NK-92 (cell line): ENCODE results near the gene DICER1.

Source experiments
- DNase-seq: peaks from one replicate; lab custom pipeline; 2025; ENCODE audit not compliant: unreplicated experiment; lab: John Stamatoyannopoulos, UW

Gene DICER1

GRCh38 chr14:95062946-95063345 lies 94.4 kb downstream of the DICER1 start:
- no peak for DNase-seq

DNA sequence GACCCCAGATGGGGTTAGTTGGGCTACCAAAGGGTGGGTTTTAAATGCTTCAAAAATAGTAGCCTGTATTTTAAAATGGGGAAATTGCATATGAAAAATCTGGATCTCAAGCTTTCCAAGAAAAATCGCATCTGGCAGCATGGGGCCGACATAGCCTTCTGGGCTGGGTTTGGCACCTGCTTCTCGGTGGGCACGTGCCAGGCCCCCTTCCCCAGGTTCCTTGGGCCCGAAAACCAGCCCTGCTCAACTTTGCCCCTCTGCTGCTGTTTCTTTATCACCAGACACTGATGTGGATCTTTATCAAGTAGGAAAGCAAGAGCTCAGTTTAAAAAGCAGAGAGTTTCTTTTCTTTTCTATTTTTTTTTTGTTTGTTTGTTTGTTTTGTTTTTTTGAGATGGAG lies 95.1 kb downstream of the DICER1 start:
- DNase-seq = no peak

DNA sequence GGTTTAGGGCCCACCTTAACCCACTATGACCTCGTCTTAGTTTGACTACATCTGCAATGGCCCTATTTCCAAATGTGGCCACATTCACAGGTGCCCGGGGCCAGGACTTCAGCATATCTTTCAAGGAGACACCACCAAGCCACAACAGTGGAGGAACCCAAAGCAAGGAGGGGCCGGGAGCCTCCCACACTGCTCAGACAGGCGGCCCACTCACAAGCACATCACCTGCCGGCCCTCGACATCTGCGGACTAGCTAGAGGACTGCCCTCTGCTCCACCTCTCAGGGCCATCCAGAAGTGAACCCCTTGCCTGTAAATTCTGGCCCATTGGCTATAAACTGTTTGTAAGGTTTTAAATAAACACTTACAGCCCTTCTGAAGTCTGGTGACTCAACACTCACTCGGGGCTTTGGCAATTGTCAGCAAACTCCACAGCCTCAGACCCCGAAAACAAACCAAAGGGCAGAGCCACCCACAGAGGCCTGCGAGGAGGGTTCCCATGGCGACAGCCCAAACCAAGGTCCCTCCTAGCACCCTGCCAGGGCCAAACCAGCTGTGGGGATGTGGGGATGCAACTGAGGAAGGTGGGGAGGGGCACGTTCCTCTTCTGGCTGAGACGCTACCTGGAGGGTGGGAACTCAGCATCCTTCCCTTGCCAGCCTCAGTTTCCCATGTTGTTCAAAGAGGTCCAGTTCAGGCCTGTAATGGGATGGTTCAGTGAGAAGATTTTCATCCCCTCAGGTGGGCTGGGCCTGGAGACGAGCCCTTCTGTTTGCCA lies 95.8 kb downstream of the DICER1 start:
- DNase-seq = no peak

DNA sequence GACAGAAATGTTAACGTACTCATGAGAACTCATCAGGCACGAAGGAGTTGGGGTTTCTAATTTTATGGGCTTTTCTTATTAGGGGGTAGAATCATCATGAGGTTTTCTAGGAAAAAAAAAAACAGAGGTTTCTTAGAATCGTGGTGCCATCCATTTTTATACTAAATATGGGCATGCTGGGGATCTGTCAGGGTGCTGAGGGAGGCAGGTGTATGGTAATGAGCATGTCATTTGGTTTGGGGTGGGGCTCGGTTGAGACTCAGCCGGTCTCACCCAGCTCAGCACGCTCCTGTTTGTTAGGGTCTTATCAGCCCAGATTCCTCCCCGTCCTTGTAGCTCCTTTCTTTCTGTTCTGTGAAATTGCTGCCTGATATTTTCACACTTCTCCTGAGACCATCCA lies 98.2 kb downstream of the DICER1 start:
- no peak for DNase-seq

- no peak for DNase-seq
Measured at GRCh38 chr14:95058491-95058890, 98.8 kb downstream of the DICER1 start.

DNA sequence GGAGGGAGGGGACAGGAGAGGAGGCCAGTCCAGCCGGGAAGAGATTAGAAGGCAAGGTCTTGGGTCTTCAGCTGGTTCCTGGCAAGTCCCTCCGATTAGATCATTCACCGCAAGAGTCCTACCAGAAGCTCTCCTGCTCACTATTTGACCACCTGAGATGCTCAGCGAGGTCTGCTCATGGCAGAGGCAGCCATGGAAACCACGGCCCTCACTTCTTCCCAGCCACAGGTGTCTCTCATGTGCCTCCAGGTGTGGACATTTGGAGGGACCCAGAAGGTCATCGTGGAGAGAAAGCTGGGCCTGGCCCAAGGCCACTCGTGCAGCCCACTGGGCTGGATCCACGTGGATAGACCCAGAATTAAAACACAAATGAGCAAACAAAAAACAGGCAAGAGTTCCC lies 99.5 kb downstream of the DICER1 start:
- no peak for DNase-seq

- no peak for DNase-seq
Measured at GRCh38 chr14:95057147-95057546, 100.2 kb downstream of the DICER1 start.

GRCh38 chr14:95056476-95056875 lies 100.9 kb downstream of the DICER1 start:
- DNase-seq = no peak

- no peak for DNase-seq
Measured at GRCh38 chr14:95055318-95055717, 102.0 kb downstream of the DICER1 start.

GRCh38 chr14:95054346-95055280 lies 102.7 kb downstream of the DICER1 start:
- no peak for DNase-seq

DNA sequence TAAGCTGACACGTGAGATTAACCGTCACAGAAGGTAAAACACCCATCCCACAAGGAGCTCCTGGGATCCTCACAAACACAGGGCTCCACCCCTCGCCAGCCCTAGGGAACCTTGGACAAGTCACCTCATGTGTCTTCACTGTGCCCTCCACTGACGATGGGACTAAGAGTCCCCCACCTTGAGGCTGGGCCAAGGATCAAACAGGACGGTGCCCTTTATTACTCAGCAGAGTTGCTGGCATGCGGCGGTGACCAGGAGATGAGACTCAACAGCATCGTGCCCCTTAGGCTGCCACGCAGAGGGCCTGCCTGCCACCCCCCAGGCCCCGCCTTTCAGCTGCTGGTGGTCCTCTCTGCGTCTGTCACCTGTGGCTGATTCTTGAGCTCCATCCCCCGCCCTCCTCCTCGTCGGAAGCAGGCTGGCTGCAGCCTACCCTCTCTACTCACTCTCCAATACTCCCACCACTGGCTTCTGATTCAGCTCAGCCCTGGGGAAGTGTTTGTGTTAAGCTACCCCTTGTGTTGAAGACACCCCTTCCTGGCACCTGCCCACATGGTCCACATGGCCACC lies 105.2 kb downstream of the DICER1 start:
- DNase-seq = no peak

- DNase-seq = no peak
Measured at GRCh38 chr14:95049952-95050351, 107.4 kb downstream of the DICER1 start.

DNA sequence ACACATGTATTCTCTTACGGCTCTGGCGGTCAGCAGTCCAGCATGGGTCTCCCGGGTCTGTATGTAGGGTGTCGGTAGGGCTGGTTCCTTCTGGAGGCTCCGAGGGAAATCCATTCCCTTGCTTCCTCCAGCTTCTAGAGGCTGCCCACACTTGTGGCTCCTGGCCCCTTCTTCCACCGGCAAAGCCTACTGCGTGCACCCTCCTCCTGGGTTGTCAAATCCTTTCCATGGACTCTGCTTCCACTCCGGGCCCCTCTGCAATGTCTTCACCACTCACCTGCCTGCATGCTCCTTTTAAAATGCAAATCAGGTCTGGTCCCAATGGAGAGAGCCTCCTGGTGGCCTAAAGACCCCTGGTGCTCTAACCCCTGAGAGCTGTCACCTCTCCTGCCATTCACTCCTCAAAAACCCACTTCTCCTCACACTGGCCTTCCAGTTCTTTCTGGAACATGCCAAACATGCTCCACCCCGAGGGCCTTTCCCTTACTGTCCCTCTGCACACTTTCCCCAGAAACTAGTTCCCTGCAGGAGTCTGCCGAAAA lies 108.5 kb downstream of the DICER1 start:
- DNase-seq = no peak

DNA sequence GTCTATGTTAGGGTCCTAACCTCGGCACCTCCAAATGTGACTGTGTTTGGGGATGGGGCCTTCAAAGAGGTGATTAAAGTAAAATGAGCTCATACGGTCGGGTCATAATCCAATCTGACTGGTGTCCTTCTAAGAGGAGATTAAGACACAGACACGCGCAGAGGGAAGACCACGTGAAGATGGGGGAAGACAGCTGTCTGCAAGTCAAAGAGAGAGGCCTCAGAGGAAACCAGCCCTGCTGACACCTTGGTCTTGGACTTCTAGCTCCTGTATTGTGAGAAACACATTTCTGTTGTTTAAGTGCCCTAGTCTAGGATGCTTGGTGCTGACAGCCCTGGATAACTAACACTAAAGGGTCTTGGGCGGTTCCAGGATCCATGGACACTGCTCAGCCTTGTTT lies 109.6 kb downstream of the DICER1 start:
- DNase-seq = no peak

GRCh38 chr14:95046711-95047681 lies 110.3 kb downstream of the DICER1 start:
- DNase-seq = no peak

- no peak for DNase-seq
Measured at GRCh38 chr14:95045836-95046430, 111.4 kb downstream of the DICER1 start.

GRCh38 chr14:95045106-95045701 lies 112.1 kb downstream of the DICER1 start:
- DNase-seq = no peak

GRCh38 chr14:95044463-95045105 lies 112.7 kb downstream of the DICER1 start:
- no peak for DNase-seq
